SK-N-SH (cell line): Measurements from ENCODE around the gene DNM2. TPM values are rescaled to one million over a fixed set of nuclear protein-coding genes. Genes with fewer than 3 reads are reported as not detected.

Source experiments
- CTCF ChIA-PET: fragments of 300-600, 350-600 bp; formaldehyde crosslinking; extraction: SDS; loops from one replicate; lab custom pipeline; 2021; lab: Yijun Ruan, JAX
- POLR2A ChIA-PET: fragments of 350-600 bp; sonication (Branson Sonifier 250); formaldehyde crosslinking; extraction: SDS; loops from one replicate; lab custom pipeline; 2020; ENCODE audit warnings: antibody characterized with exemption, inconsistent platforms; lab: Yijun Ruan, JAX
- DNase-seq: peaks from one replicate; pipeline ENCODE4 v3.0.0; 2012
- H2AFZ ChIP-seq: fragments of 200-600 bp; sonication (generic); 2 replicates; pipeline ENCODE4 v1.8.1; 2016; ENCODE audit warnings: antibody characterized with exemption, mild to moderate bottlenecking, low read depth
- H3F3A ChIP-seq: fragments of 200-600 bp; sonication (generic); replicated peaks from 2 replicates; pipeline ENCODE3; 2016; ENCODE audit warnings: antibody characterized with exemption, mild to moderate bottlenecking; ENCODE audit not compliant: insufficient read depth
- H3K27ac ChIP-seq, 2 experiments: fragments of 200-500 bp in 1 of 2; fragments of 200-600 bp in 1 of 2; sonication (Bioruptor generic) in 1 of 2; sonication (generic), shearing (Covaris generic) in 1 of 2; 2 replicates each; pipeline versions ENCODE4 v1.5.1 to v1.6.1; 2014 to 2016; ENCODE audit warnings: low read depth in 2 of 2, inconsistent platforms in 1 of 2, low read length in 1 of 2, mild to moderate bottlenecking in 1 of 2, mixed read lengths in 1 of 2
- H3K27me3 ChIP-seq: fragments of 200-600 bp; sonication (generic), shearing (Covaris generic); 2 replicates; pipeline ENCODE4 v1.6.1; 2016; ENCODE audit warnings: mixed run types; ENCODE audit not compliant: insufficient read depth
- H3K36me3 ChIP-seq, 2 experiments: fragments of 200-500 bp in 1 of 2; fragments of 200-600 bp in 1 of 2; sonication (Bioruptor generic) in 1 of 2; sonication (generic) in 1 of 2; replicated peaks in 1 of 2; 2 replicates each; pipeline versions ENCODE3 to v1.5.1; 2014 to 2016; ENCODE audit warnings: low read length in 1 of 2, mild to moderate bottlenecking in 1 of 2; ENCODE audit not compliant: insufficient read depth in 2 of 2, control insufficient read depth in 1 of 2
- H3K4me1 ChIP-seq, 2 experiments: fragments of 200-500 bp in 1 of 2; fragments of 200-600 bp in 1 of 2; sonication (Bioruptor generic) in 1 of 2; sonication (generic), shearing (Covaris generic) in 1 of 2; 2 replicates each; pipeline versions ENCODE4 v1.5.1 to v1.6.1; 2014 to 2016; ENCODE audit warnings: low read depth in 1 of 2, low read length in 1 of 2, mixed run types in 1 of 2; ENCODE audit not compliant: insufficient read depth in 2 of 2, control insufficient read depth in 1 of 2
- H3K4me2 ChIP-seq: fragments of 200-600 bp; sonication (generic), shearing (Covaris generic); 2 replicates; pipeline ENCODE4 v1.6.1; 2017; ENCODE audit warnings: mixed run types
- H3K4me3 ChIP-seq, 2 experiments: fragments of 200-500 bp in 1 of 2; fragments of 200-600 bp in 1 of 2; sonication (Bioruptor generic) in 1 of 2; sonication (generic), shearing (Covaris generic) in 1 of 2; 2 replicates each; pipeline versions ENCODE4 v1.5.1 to v1.8.1; 2014 to 2016; ENCODE audit warnings: low read depth in 2 of 2, inconsistent platforms in 1 of 2, low read length in 1 of 2, mild to moderate bottlenecking in 1 of 2, mixed read lengths in 1 of 2, moderate library complexity in 1 of 2
- H3K79me2 ChIP-seq: fragments of 200-600 bp; sonication (generic); 2 replicates; pipeline ENCODE4 v1.8.1; 2017; ENCODE audit warnings: mild to moderate bottlenecking; ENCODE audit not compliant: insufficient read depth
- H3K9ac ChIP-seq: fragments of 200-600 bp; sonication (generic); 2 replicates; pipeline ENCODE4 v1.6.1; 2017; ENCODE audit warnings: mixed run types
- H3K9me2 ChIP-seq: fragments of 200-600 bp; sonication (generic); 2 replicates; pipeline ENCODE4 v1.6.1; 2017; ENCODE audit warnings: mixed run types
- H3K9me3 ChIP-seq: fragments of 200-600 bp; sonication (generic); 2 replicates; pipeline ENCODE4 v1.6.1; 2017; ENCODE audit warnings: mixed run types, mild to moderate bottlenecking, moderate library complexity
- H4K20me1 ChIP-seq: fragments of 200-600 bp; sonication (generic); 2 replicates; pipeline ENCODE4 v1.6.1; 2017; ENCODE audit warnings: mild to moderate bottlenecking, mixed run types; ENCODE audit not compliant: insufficient read depth
- CTCF ChIP-seq: fragments of 200-600 bp; sonication (generic); IDR thresholded peaks from 2 replicates; pipeline ENCODE4 v1.6.1; 2017; ENCODE audit warnings: antibody characterized with exemption, mild to moderate bottlenecking, moderate library complexity
- ELF1 ChIP-seq: IDR thresholded peaks from 2 replicates; pipeline ENCODE4 v1.4.0; 2012
- FOXJ3 ChIP-seq: sonication (generic); formaldehyde crosslinking; IDR thresholded peaks from 2 replicates; pipeline ENCODE4 v1.5.1; 2020; ENCODE audit warnings: mild to moderate bottlenecking, missing genetic modification reagents
- GABPA ChIP-seq: IDR thresholded peaks from 2 replicates; pipeline ENCODE4 v1.4.0; 2012; ENCODE audit warnings: low read depth, mild to moderate bottlenecking
- GATA2 ChIP-seq: sonication (generic); formaldehyde crosslinking; IDR thresholded peaks from 2 replicates; pipeline ENCODE4 v1.5.0; 2020; ENCODE audit warnings: mild to moderate bottlenecking, missing genetic modification reagents
- IRF3 ChIP-seq: fragments of 150-350 bp; IDR thresholded peaks from 2 replicates; pipeline ENCODE4 v1.6.1; 2016; ENCODE audit warnings: mild to moderate bottlenecking, low read depth, low read length
- MXI1 ChIP-seq: IDR thresholded peaks from 2 replicates; pipeline ENCODE4 v1.6.1; 2012; ENCODE audit warnings: mild to moderate bottlenecking, low read depth, low read length, improper control_type of control experiment
- NFIC ChIP-seq: IDR thresholded peaks from 2 replicates; pipeline ENCODE4 v1.4.0; 2012; ENCODE audit warnings: borderline replicate concordance
- NRF1 ChIP-seq: IDR thresholded peaks from 2 replicates; pipeline ENCODE4 v1.6.1; 2012; ENCODE audit warnings: low read depth, mild to moderate bottlenecking, low read length
- POLR2AphosphoS5 ChIP-seq: IDR thresholded peaks from 2 replicates; pipeline ENCODE4 v1.6.1; 2012; ENCODE audit warnings: low read depth, low read length
- RXRA ChIP-seq: IDR thresholded peaks from 2 replicates; pipeline ENCODE4 v1.4.0; 2012; ENCODE audit warnings: low read depth, mild to moderate bottlenecking, borderline replicate concordance
- SIN3A ChIP-seq: IDR thresholded peaks from 2 replicates; pipeline ENCODE4 v1.6.1; 2012; ENCODE audit warnings: low read depth, mild to moderate bottlenecking, low read length, moderate library complexity, borderline replicate concordance
- USF2 ChIP-seq: fragments of 150-350 bp; IDR thresholded peaks from 2 replicates; pipeline ENCODE4 v1.6.1; 2017; ENCODE audit warnings: antibody characterized with exemption, low read length, low read depth, borderline replicate concordance
- YY1 ChIP-seq: IDR thresholded peaks from 2 replicates; pipeline ENCODE4 v1.4.0; 2012; ENCODE audit warnings: low read depth, mild to moderate bottlenecking
- ZBTB33 ChIP-seq: IDR thresholded peaks from 2 replicates; pipeline ENCODE4 v1.4.0; 2012; ENCODE audit warnings: low read depth, borderline replicate concordance
- WGBS: methylation state at CpG from one replicate; pipeline ENCODE4 v1.1.6; 2017; ENCODE audit warnings: low lambda C conversion rate; 5-methylcytosine and 5-hydroxymethylcytosine counted together
- polyA plus RNA-seq, 3 experiments: library from polyadenylated mRNA; depleted of rRNA; stranded (reverse); fragments of >200 nt; gene quantifications; 2 replicates each; pipeline ENCODE4 v1.2.3, GENCODE V29; 2012

Gene DNM2
- polyA plus RNA-seq, 1 of the 3 experiments (the other 2 are of a cell fraction) = 52.5 TPM

GRCh38 chr19:10687518-10688288 lies 30.2 kb upstream of the DNM2 start:
- TF ChIP-seq POLR2AphosphoS5 = no peak
- TF ChIP-seq YY1 = no peak
- no peak for TF ChIP-seq GABPA
- no peak for TF ChIP-seq RXRA
- TF ChIP-seq SIN3A = no peak
- TF ChIP-seq ELF1 = no peak
- no peak for TF ChIP-seq NFIC
- no peak for TF ChIP-seq IRF3
- TF ChIP-seq MXI1 = no peak
- no peak for TF ChIP-seq NRF1
- TF ChIP-seq USF2 = no peak
- Histone ChIP-seq H3K36me3 (peaks cover 56 to 92% of the 10 kb centered on the region in 2 experiments), H3K4me3 (no peak overlapping the region), H3K79me2 (peaks cover 24% of the 10 kb centered on the region), H2AFZ (no peak overlapping the region), H3K27ac (no peak overlapping the region), H3K9ac (no peak overlapping the region), H3K9me3 (no peaks in the 10 kb centered on the region), H3K9me2 (no peaks in the 10 kb centered on the region), H3K4me1 (no peaks in the 10 kb centered on the region), H3K4me2 (no peak overlapping the region), H3K27me3 (no peaks in the 10 kb centered on the region), H3F3A (peaks cover 14% of the 10 kb centered on the region), H4K20me1 (peaks cover 82% of the 10 kb centered on the region)
- CTCF ChIA-PET = interaction anchor here (2.6 to 3.2 kb wide), 2 partner anchors 13 to 107 kb away, joined by 9 to 22 read pairs; partner anchors contain the start of gene QTRT1
- POLR2A ChIA-PET = no interaction called here
- peak; percentile 18 for DNase-seq
- 92% methylated on average over 17 of the region's 25 CpGs for WGBS

- Histone ChIP-seq H3K4me2 (no peak overlapping the region), H2AFZ (no peak overlapping the region), H3K27ac (no peak overlapping the region), H3K9me2 (no peaks in the 10 kb centered on the region), H3K36me3 (peaks cover 47 to 82% of the 10 kb centered on the region in 2 experiments), H3K9me3 (no peaks in the 10 kb centered on the region), H4K20me1 (peaks cover 88% of the 10 kb centered on the region)
- POLR2A ChIA-PET = no interaction called here
- DNase-seq = no peak
- TF ChIP-seq FOXJ3 (CRISPR knock-in tag) (no peak), ZBTB33 (no peak), CTCF (no peak), USF2 (no peak), POLR2AphosphoS5 (peak; percentile 15; the same call in 1 of the 2 replicates), GATA2 (CRISPR knock-in tag) (no peak)
- TF ChIP-seq, all 33 proteins: peak for 1
- H3F3A ChIP-seq = peaks cover 22% of the 10 kb centered on the region
- H3K9ac ChIP-seq = no peak overlapping the region
- WGBS = 95% methylated on average over 12 of the region's 27 CpGs
- H3K4me3 ChIP-seq = no peak overlapping the region
- H3K79me2 ChIP-seq = peaks cover 21% of the 10 kb centered on the region
- CTCF ChIA-PET = interaction anchor here (0.8 to 3.2 kb wide), 3 partner anchors 9 to 108 kb away, joined by 3 to 22 read pairs (median 9); partner anchors contain the start of gene QTRT1
- H3K4me1 ChIP-seq = no peaks in the 10 kb centered on the region
- H3K27me3 ChIP-seq = no peaks in the 10 kb centered on the region
Observed at GRCh38 chr19:10688545-10689280, 29.2 kb upstream of the DNM2 start.
